GM19452 (cell line): ENCODE results near the gene IDH3A.
A peak's percentile ranks its signal among the peaks of the same experiment; 100 is the strongest.
"Not testable (repeated sequence)": the region's sequence is repeated elsewhere in the genome, so short reads cannot be mapped to it uniquely, and the experiment has no call there.

Experiments
- ATAC-seq: cut with Tn5 transposase; IDR thresholded peaks from one replicate; pipeline ENCODE4 v1.9.1; 2021; ENCODE audit not compliant: unreplicated experiment

IDH3A gene

DNA sequence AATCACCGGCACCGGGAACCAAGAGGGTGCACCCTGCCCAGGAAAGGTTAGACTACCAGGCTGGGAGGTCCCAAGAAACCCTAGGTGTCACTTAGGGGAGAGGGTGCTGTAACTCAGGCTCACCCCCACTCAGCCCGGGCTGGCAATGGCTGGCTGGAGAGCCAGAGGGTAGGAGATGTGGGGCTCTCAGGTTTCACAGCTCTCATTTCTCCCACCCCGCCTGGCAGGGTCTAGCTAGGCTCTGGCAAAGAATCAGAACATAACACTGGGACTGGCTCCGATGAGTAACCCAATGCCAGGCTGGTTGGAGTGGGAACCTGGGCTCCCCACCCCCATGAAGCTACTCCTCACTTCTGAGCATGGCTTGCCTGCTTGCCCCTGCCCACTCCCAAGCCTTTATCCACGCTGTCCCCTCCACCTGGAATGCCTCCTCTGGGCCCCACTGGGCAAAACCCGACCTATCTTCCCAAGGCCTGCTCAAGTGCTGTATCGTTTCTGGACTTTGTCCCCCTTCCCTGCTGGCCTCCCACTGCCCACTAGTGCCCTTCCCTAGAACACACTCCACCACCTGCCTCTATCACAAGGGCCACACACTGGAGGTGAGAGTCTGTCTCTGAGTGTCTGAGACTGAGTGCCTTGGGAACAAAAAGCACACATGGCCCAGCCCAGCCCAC is 19.9 kb upstream of the IDH3A start:
- no peak for ATAC-seq

DNA sequence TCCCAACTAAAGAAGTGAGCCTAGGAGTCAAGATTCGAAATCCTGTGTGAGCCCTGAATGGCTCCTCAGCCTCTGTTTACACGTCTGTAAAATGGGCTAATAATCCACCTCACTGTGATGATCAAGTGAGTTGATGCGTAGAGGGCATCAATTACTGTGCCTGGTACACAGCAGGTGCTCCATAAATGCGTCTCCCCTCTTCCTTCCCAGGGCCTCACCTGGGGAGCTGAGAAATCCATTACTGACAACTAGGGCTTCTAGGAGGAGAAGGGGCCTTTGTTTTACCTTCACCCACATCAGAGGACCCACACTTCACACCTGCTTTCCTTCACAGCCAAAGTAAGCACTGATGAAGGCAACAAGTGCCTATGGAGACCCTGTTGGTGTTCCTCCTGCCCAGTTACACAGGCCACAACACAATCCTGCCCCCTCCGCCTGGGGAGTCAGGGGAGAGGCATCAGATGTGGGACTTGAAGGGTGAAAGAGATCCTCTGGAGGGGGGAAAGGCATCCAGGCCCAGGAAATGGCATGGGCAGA is 19.3 kb upstream of the IDH3A start:
- no peak for ATAC-seq

DNA sequence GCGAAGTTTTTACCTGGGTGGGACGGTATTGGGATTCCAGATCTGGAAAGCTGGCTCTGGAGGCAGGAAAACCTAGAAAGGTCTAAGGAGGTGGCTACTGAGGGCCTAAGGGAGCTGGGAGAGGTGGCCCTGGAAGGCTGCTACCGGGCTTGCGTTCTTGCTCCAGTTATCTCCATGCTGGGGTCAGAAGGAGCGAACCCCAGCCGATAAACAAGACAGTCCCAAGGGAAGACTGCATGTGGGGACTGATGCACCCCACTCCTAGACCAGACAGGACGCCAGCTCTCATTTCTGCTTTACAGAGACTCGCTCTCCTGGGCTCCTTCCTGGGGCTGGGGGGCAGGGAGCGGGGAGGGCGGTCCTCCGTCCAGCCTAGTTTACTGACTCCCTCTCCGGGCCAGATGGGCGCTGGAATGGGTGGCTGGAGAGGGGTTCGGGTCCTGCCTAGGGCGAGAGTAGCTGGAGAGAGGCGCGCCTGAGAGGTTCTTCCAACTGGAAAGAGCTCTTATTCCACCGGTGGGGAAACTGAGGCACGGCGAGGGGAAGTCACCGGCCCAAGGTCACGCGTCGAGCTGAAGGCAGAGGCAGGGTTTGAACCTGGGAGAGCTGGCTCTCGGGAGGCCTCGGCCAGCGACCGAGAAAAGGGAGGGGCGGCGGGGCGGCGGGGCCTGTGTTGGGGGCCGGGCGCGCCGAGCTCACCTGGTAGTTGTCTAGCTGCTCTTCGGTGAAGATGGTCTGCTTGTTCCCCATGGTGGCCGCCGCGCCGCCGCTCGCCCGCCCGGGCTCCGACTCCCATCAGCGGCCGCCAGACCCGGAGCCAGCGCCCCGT is 18.5 kb upstream of the IDH3A start:
- ATAC-seq: peak; percentile 56

DNA sequence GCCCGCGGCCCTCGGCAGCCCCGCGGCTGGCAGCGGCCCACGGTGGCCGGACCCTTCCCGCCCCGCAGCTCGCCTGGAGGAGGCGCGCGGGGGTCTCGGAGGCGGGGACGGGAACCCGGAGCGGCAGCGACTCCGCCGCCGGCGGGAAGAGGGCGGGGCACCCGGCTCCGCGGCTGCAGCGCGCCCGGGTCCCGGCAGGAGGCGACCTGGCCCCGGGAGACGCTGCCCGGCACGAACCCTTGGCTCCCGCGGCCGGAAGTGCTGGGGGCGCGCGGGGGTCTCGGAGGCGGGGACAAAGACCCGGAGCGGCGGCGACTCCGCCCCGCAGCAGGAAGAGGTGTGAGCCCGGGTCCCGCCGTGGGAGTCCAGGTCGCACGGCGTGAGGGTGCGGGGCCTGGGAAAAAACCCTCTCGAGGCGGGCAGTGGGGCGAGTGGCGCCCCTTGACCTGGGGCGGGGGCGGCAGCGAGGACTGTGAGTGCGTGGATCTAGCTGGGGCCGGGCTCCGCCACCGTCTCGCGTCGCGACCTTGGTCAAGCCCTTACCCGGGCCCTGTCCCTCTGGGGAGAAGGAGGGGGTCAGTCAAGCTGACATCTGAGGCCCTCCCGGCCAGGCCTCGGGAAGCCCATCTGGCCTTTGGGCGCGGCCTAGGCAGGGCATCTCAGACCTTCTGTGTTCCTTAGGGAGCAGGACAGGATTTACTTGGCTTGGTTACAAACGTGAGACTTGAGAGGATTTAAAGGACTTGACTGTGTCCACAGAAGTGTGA is 17.7 kb upstream of the IDH3A start, which contains the start of gene CIB2:
Gene CIB2 (minus strand): TSS at position 151 of the 767 bp plus-strand sequence. CDS start 230 bp downstream, outside the sequence.
- peak; percentile 70 for ATAC-seq

DNA sequence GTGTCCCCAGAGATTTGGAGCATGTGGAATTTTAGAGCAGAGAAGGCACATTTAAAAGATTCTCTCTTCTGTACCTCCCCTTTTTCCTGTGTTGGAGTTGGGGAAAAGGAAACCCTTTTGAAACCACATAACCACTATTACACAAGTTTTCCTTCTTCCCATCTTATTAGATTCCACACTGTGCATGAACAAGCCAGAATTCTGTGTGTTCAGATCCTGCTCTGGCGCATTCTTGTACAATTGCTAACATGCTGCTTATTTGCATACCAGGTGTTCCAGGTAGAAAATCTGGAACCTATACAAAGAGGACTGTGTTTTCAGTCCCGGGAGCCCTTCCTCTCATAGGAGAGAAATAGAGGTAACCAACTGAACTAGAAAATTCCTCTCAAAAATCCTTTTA is 15.4 kb upstream of the IDH3A start:
- ATAC-seq: no peak

DNA sequence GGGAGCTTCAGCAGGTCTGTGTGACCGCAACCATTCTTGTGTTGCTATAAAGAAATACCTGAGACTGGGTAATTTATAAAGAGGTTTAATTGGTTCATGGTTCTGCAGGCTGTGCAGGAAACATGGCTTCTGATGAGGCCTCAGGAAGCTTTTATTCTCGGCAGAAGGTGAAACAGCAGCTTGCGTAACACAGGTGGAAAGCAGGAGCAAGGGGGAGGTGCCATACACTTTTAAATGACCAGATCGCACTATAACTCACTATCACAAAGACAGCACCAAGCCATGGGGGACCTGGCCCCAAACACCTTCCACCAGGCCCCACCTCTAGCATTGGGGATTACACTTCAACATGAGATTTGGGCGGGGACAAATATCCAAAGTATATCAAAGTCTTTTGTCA is 9.6 kb upstream of the IDH3A start:
- no peak for ATAC-seq

DNA sequence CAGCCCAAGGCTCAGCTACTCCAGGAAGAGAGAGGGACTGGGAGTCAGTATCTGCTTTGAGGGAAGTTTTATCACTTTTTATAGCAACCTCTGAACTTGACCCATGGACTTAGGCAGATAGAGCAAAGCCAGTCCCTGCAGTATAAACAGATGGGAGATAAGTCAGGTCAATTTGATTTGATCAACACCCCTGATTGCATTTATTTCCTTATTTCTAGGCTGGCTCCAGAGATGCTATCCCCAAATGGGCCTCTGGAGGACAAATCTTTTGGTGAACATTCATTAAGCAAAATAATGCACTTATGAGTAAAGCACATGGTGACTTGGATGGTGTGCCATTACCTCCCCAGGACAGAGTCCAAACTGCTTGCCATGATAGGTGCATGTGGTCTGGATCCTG is 8.9 kb upstream of the IDH3A start:
- ATAC-seq: no peak

DNA sequence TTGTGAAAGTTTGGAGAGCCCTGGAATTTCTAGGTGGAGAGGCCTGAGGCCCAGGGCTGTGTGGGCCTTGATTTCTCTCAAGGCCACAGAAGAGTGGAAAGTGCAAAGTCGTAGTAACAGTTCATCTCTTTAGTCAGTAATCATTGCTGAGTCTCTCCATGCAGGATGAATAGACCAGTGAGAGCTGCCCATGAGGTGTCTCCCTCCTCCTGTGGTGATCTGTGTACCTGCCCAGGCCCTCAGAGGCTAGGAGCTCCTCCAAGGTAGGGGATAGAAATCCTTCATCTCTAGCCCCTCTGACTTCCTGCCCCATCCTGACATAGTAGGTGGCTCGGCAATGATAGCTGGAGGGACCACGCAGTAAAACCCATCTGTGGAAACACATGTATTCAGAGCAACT is 6.8 kb upstream of the IDH3A start:
- ATAC-seq: no peak

DNA sequence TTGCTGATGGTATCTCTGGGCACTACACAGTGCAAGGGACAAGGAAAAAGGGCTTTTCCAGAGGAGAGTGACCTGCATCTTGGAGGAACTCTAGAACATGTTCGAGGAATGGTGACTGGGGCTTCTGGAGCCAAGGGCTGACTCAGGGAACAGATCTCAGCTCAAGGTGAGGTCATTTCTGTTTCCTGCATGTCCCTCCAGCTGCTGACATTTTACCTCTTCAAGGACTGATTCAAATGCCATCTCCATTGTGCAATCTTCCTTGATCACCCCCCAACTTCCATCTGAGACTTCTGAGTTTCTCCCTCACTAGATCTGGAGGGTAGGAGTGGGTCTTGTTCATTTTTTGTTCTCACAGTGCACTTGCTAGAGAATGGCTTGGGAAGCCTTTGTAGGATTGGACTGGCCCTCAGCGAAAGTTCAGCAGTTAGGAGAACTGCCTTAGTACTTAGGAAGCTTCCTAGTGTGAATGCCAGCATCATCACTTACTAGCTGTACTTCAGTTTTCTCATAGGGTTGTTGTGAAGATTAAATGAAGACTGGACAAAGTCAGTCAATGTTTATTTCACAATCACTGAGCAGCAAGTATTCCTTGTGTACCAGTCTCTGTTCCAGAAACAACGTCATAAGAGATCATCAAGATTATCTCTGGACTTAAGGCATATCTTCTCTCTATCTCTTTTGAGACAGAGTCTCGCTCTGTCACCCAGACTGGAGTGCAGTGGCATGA is 2.6 kb upstream of the IDH3A start:
- ATAC-seq: no peak

DNA sequence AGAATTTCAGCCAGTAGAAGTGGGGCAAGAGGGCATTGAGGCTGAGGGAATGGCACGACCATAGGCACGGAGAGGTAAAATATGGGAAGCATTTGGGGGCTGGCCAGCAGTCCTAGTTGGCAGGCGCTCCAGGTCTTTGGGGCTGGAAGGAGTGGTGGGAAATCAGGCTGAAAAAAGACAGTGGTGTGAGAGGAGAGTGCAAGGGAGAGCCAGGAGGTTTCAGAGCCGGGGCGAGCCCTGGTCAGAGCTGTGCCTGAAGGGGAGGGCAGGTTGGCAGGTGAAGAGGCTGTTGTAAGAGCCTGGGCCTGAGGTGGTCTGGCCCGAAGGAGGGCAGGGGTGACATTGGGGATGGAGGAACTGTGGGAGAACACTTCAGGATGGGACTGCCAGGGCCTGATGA is 1.6 kb upstream of the IDH3A start:
- ATAC-seq: no peak

DNA sequence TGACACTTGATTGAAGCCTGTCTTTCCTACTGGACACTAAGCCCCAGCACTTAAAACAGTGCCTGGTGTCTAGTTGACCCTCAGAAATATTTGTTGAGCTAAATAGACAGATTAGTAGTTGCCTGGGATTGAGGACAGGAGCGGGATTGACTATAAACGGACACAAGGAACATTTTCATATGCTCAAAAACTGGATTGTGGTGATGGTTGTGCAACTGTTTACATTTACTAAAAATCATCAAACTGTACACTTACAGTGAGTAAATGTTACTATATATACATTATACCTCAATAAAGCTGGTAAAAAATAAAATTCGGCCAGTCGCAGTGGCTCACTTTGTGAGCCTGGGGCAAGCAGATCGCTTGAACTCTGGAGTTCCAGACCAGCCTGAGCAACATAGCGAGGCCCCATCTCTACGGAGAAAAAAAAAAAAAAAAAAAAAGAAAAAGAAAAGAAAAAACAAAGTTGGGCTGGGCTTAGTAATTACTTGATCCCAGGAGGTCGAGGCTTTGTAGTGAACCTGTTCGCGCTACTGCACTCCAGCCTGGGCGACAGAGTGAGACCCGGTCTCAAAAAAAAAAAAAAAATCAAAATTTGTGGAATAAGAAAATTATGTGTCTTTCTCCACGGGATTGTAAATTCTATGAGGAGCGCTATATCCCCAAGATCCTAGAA is 632 bp upstream of the IDH3A start:
- peak; percentile 4 for ATAC-seq

DNA sequence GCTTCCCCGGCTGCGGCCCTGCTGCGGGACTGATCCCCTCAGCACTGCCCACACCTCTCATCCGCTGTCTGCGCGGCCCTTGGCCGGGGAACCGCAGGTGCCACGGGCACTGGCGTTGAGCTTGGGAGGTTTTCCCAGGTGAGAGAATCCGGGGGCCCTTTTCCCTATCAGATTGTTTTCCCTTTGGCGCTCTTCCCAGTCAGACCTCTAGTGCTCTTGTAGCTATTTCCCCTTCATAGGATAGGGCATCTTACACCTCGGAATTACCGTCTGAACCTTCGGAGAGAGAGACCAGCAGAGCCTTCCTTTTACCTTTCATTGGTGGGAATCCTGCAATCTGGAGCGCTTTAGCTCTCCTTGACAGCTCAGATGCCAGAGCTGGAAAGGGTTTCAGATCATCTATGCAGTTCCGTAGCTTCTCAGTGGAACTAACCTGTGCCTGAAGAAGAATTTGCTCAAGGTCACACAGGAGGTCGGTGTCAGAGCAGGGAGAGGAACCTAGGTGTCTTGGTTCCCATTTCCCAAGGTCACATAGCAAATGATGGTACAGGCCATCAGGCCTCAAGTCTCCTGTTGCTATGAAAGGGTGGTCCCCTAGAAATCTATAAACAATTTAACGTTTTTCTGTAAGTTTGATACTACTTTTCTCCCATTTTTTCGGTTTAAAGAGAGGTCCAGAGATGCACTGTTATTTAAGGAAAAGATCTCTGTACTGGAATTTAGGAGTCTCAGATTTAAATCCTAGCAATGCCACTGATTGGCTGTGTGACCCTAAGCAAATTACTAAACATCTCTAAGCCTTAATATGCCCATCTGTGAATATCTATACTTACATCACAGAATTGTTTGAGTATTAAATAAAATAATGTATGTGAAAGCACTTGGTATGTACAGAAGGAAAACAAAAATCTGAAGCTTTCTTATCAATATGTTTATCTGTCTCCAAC is 916 bp downstream of the IDH3A start:
- no peak for ATAC-seq

DNA sequence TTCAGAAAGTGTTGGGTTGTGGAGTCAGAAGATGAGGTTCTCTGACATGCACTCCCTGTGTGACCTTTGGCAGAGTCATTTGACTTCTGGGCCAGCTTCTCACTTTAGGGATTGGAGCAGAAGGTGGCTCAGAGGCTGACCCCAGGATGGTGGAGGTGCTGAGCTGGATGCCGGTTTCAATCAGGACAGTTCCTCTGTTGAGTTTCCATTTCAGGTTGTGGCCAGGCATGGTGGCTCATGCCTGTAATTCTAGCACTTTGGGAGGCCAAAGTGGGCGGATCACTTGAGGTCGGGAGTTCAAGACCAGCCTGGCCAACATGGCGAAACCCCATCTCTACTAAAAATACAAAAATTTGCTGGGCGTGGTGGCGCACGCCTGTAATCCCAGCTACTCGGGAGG is 1.9 kb downstream of the IDH3A start:
- not testable (repeated sequence) for ATAC-seq

DNA sequence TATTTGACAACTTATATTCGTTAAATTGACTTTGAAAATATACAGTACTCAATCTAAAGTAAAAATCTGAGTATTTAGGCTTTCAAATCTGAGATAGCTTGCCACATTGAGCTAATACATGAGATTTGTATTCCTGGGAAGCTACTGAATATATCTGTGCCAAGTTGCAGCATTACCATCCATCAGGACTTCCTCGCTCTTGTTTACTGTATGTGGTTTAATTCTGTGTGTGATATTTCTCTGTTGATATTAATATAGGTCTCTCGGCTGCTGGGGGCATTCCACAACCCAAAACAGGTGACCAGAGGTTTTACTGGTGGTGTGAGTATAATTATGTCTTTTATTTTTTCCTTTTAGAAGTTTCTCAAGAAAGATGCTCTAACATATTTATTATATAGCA is 5.8 kb downstream of the IDH3A start:
- ATAC-seq: no peak

DNA sequence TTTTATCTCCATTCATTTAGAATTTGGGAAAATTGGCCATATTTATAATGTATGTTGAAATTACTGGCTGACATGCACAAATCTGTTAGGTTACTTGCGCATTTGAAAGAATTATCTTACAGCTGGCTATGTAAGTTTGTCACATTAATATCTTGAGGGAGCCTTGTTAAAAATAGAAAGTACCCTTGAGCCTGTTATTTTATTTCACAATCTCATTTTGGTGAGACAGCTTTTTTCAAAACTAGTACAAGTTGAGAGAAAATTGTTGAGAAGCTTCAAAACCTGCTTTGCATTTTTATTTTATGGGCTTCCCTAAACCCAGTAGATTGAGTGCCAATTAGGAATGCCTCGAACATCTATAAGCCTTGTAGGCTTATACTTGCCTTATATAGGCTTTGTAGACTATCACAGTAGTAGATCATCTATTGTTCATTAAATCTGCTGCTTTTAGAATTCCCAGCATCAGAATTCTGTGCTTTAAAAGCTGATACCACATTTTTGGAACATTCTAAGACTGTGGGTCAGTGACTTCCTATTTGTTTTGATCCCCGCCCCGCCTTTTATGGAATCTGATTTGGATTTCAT is 6.3 kb downstream of the IDH3A start:
- ATAC-seq: no peak

DNA sequence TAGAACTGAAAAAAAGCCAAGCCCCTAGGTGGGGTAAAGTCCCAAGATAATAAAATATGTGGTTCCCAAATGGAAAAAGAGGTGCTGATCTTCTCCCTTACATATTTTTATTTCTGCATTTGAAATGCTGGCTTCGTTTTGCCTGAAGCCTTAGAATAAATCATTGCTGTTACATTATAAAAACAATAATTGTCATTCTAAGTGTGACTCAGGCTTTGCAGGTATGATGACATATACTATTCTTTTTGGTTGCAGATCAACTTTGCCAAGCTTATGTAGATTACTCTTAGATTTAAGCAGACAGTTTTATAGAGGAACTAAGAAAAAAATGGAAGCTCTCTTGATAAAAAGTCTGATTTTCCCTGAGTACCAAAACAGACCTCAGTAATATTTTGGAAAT is 7.5 kb downstream of the IDH3A start:
- ATAC-seq: no peak

DNA sequence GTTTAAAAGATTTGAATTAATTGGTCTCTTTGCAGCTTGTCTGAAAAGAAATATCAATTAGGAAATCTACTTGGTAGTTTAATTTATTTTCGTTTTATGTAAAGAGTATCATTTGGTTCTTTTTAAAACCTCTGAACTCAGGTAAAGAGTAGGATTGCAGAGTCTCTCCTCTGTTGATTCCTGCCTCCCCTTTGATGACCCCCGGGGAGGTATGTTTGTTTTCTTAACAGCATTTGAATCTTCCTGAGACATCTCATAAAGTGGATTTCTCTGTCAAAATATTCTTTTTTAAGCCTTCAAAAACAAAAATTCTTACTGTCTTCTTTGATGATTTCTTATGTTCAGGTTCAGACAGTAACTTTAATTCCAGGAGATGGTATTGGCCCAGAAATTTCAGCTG is 8.0 kb downstream of the IDH3A start:
- no peak for ATAC-seq

DNA sequence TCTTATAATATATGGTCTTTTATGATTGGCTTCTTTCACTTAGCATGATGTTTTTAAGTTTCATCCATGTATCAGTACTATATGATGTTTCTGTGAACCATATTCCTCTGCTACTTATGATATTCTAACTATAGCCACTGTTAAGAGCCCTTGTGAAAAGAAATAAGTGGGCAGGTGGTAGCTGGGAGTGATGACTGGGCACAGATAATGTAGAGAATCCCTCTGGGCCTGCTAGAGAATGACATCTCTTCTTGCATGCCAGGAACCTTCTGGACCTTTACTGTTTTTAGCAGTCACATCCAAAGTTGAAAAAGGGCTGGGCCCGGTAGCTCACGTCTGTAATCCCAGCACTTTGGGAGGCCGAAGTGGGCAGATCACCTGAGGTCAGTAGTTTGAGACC is 10.2 kb downstream of the IDH3A start:
- no peak for ATAC-seq

DNA sequence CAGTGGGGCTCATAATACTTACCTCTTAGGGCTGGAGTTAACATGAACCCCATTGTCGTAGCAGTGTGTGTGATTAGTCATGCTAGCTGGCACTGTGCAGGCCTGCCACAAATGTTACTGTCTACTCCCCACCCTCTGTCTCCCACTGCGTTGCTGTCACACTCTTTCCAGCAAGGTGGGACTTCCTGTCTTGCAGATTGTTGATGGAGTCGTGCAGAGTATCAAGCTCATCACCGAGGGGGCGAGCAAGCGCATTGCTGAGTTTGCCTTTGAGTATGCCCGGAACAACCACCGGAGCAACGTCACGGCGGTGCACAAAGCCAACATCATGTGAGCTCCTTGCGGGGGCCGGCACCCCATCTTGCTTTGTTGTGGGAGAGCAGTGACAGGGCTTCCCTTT is 12.9 kb downstream of the IDH3A start:
- no peak for ATAC-seq
